GM12873 (cell line): ENCODE data around the gene PPFIBP2.

Source experiments
- CTCF ChIP-seq: IDR thresholded peaks from 2 replicates; pipeline ENCODE4 v1.5.1; 2012; ENCODE audit warnings: low read depth, mild to moderate bottlenecking, moderate library complexity, low read length, control low read depth; ENCODE audit not compliant: insufficient read depth; ENCODE audit errors: missing control alignments

The PPFIBP2 gene

GRCh38 chr11:7511401-7511800, 2.4 kb upstream of the PPFIBP2 start:
- TF ChIP-seq CTCF: no peak

- TF ChIP-seq CTCF: peak; percentile 45
Observed at GRCh38 chr11:7512525-7513233, 1.1 kb upstream of the PPFIBP2 start.

GRCh38 chr11:7514099-7514591, 346 bp downstream of the PPFIBP2 start:
- TF ChIP-seq CTCF: no peak

- TF ChIP-seq CTCF: no peak
Observed at GRCh38 chr11:7515447-7515886, 1.7 kb downstream of the PPFIBP2 start.

- TF ChIP-seq CTCF: no peak
Observed at GRCh38 chr11:7516475-7516874, 2.7 kb downstream of the PPFIBP2 start.

- TF ChIP-seq CTCF: no peak
Observed at GRCh38 chr11:7518811-7519562, 5.2 kb downstream of the PPFIBP2 start.
